CD4-positive, alpha-beta T cell (primary cell): ENCODE results near the gene SH3RF1. TPM values are rescaled to one million over a fixed set of nuclear protein-coding genes. Genes with fewer than 3 reads are reported as not detected.

Source experiments
- ATAC-seq: fragments of 200-7000 bp; cut with Tn5 transposase; one replicate; pipeline ENCODE4 v1.10.0; 2022; ENCODE audit warnings: mild to moderate bottlenecking; ENCODE audit not compliant: poor library complexity
- CTCF ChIA-PET: fragments of 350-600 bp; sonication (Branson Sonifier 250); formaldehyde crosslinking; loops from one replicate; lab custom pipeline; 2021; ENCODE audit warnings: antibody characterized with exemption, inconsistent platforms; lab: Charles Lee
- POLR2A ChIA-PET: fragments of 350-600 bp; sonication (Branson Sonifier 250); formaldehyde crosslinking; loops from one replicate; lab custom pipeline; 2021; ENCODE audit warnings: antibody characterized with exemption, inconsistent platforms; lab: Charles Lee
- DNase-seq, 14 experiments: peaks; one replicate each; pipeline ENCODE4 v3.0.0-alpha.2; 2013 to 2020; ENCODE audit warnings: mixed read lengths in 2 of 14
- H3K27ac ChIP-seq, 2 donors: one replicate each; pipeline versions ENCODE4 v1.5.1 to v1.7.0; 2013; ENCODE audit warnings: low read length in 2 of 2, low read depth in 1 of 2, mild to moderate bottlenecking in 1 of 2
- H3K27me3 ChIP-seq, 2 experiments: 1 replicate in 1 of 2; 2 replicates in 1 of 2; pipeline versions ENCODE4 v1.6.1 to v1.7.0; 2013; ENCODE audit warnings: low read length in 2 of 2, control low read depth in 1 of 2, mild to moderate bottlenecking in 1 of 2, moderate library complexity in 1 of 2; ENCODE audit not compliant: insufficient read depth in 2 of 2, control insufficient read depth in 1 of 2
- H3K36me3 ChIP-seq: one replicate; pipeline ENCODE4 v1.6.1; 2013; ENCODE audit warnings: low read length, control low read depth; ENCODE audit not compliant: insufficient read depth
- H3K4me1 ChIP-seq: one replicate; pipeline ENCODE4 v1.6.1; 2013; ENCODE audit warnings: low read length, control low read depth; ENCODE audit not compliant: insufficient read depth
- H3K4me3 ChIP-seq: one replicate; pipeline ENCODE4 v1.5.1; 2013; ENCODE audit warnings: mild to moderate bottlenecking, low read length, moderate library complexity
- H3K9me3 ChIP-seq, 2 experiments: 1 replicate in 1 of 2; 2 replicates in 1 of 2; pipeline versions ENCODE4 v1.6.1 to v1.7.0; 2013; ENCODE audit warnings: low read length in 2 of 2, mild to moderate bottlenecking in 2 of 2, control low read depth in 1 of 2, moderate library complexity in 1 of 2; ENCODE audit not compliant: control insufficient read depth in 1 of 2, insufficient read depth in 1 of 2
- H3K27ac Mint-ChIP-seq: one replicate; pipeline ENCODE4 v1.8.0; 2020; ENCODE audit warnings: mixed read lengths
- H3K27me3 Mint-ChIP-seq: one replicate; pipeline ENCODE4 v1.8.0; 2021; ENCODE audit warnings: mixed read lengths
- H3K36me3 Mint-ChIP-seq: one replicate; pipeline ENCODE4 v1.8.0; 2021; ENCODE audit warnings: low read depth, mixed read lengths
- H3K4me1 Mint-ChIP-seq: one replicate; pipeline ENCODE4 v1.8.0; 2021; ENCODE audit warnings: low read depth, mixed read lengths
- H3K4me3 Mint-ChIP-seq: one replicate; pipeline ENCODE4 v1.8.0; 2020; ENCODE audit warnings: mild to moderate bottlenecking, mixed read lengths
- H3K9me3 Mint-ChIP-seq: one replicate; pipeline ENCODE4 v1.8.0; 2020; ENCODE audit warnings: mixed read lengths
- CTCF ChIP-seq: fragments of 200-600 bp; IDR thresholded peaks from one replicate; pipeline ENCODE4 v1.8.0; 2022; ENCODE audit warnings: antibody characterized with exemption, mild to moderate bottlenecking
- intact Hi-C, 2 experiments: fragments of 100-400 bp; cut with DNase I in 1 of 2; cut with micrococcal nuclease in 1 of 2; formaldehyde crosslinking; loops; one replicate each; pipeline versions ENCODE4 v1.15.1 to v1.9.0; 2023 to 2025; cut with DNase I, micrococcal nuclease
- total RNA-seq, 174 experiments: library from RNA in 2 of 174; stranded (reverse) in 2 of 174; gene quantifications; one replicate each; pipeline ENCODE4 v1.2.3 and lab custom pipeline; 2021 to 2026

SH3RF1 gene
- total RNA-seq, 2 experiments from 2014 or later: 0.25 TPM; not detected in 1

- ChIA-PET CTCF (no interaction called here), POLR2A (no interaction called here)
- intact Hi-C loops: no loop called here
- Mint-ChIP-seq H3K36me3 (no peaks in the 10 kb centered on the region), H3K9me3 (no peaks in the 10 kb centered on the region), H3K4me1 (no peaks in the 10 kb centered on the region), H3K4me3 (no peak overlapping the region), H3K27me3 (peaks cover 17% of the 10 kb centered on the region), H3K27ac (no peak overlapping the region)
- ATAC-seq (no peak), DNase-seq (no peak)
- TF ChIP-seq CTCF: no peak
- Histone ChIP-seq H3K36me3 (no peaks in the 10 kb centered on the region), H3K27ac (no peak overlapping the region), H3K4me3 (no peak overlapping the region), H3K27me3 (no peaks in the 10 kb centered on the region), H3K9me3 (no peaks in the 10 kb centered on the region), H3K4me1 (no peaks in the 10 kb centered on the region)
Measured at GRCh38 chr4:169249999-169250398, 20.8 kb downstream of the SH3RF1 start.

GRCh38 chr4:169249214-169249973, 21.4 kb downstream of the SH3RF1 start:
- intact Hi-C loops: no loop called here
- Histone ChIP-seq H3K36me3 (no peaks in the 10 kb centered on the region), H3K9me3 (no peaks in the 10 kb centered on the region), H3K27ac (no peak overlapping the region), H3K27me3 (no peaks in the 10 kb centered on the region), H3K4me3 (no peak overlapping the region), H3K4me1 (no peaks in the 10 kb centered on the region)
- no peaks in the 10 kb centered on the region for H3K9me3 Mint-ChIP-seq
- CTCF ChIA-PET: no interaction called here
- H3K36me3 Mint-ChIP-seq: no peaks in the 10 kb centered on the region
- no peak for DNase-seq
- H3K4me1 Mint-ChIP-seq: no peaks in the 10 kb centered on the region
- no peak for ATAC-seq
- TF ChIP-seq CTCF: no peak
- peaks cover 13% of the 10 kb centered on the region for H3K27me3 Mint-ChIP-seq
- POLR2A ChIA-PET: no interaction called here
- no peak overlapping the region for H3K4me3 Mint-ChIP-seq
- no peak overlapping the region for H3K27ac Mint-ChIP-seq

DNA sequence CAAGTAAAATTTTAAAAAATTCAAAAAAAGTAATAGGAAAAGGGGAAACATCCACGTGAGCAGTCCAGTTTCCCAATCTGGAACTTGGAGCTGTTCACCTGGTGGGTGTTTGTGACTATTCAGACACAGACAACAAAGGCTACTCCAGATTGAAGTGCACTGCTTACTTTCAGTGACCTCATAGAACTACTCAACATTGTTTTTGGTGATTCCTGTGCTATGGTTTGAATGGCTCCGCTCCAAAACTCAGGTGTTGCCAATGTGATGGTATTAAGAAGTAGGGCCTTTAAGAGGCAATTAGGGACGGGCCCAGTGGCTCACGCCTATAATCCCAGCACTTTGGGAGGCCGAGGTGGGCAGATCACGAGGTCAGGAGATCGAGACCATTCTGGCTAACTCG, 22.1 kb downstream of the SH3RF1 start:
- H3K27ac ChIP-seq: no peak overlapping the region
- ChIA-PET CTCF (no interaction called here), POLR2A (no interaction called here)
- no peak overlapping the region for H3K27ac Mint-ChIP-seq
- no peaks in the 10 kb centered on the region for H3K27me3 ChIP-seq
- intact Hi-C loops: no loop called here
- H3K9me3 Mint-ChIP-seq: no peaks in the 10 kb centered on the region
- TF ChIP-seq CTCF: no peak
- no peak for ATAC-seq
- H3K27me3 Mint-ChIP-seq: peaks cover 13% of the 10 kb centered on the region
- H3K9me3 ChIP-seq: no peaks in the 10 kb centered on the region
- no peak overlapping the region for H3K4me3 ChIP-seq
- no peaks in the 10 kb centered on the region for H3K36me3 Mint-ChIP-seq
- DNase-seq: no peak
- H3K4me1 Mint-ChIP-seq: no peaks in the 10 kb centered on the region
- H3K4me3 Mint-ChIP-seq: no peak overlapping the region
- no peaks in the 10 kb centered on the region for H3K36me3 ChIP-seq
- H3K4me1 ChIP-seq: no peaks in the 10 kb centered on the region
